NCI-H69 (cell line): ENCODE data around the gene CLCN6.

Experiments used
- DNase-seq: peaks from one replicate; lab custom pipeline; 2025; lab: John Stamatoyannopoulos, UW

Gene CLCN6

GRCh38 chr1:11780380-11781147 is 25.4 kb upstream of the CLCN6 start:
- DNase-seq, result no peak

GRCh38 chr1:11781297-11781696 is 24.7 kb upstream of the CLCN6 start:
- no peak for DNase-seq

- no peak for DNase-seq
Observed at GRCh38 chr1:11782127-11782708, 23.8 kb upstream of the CLCN6 start.

GRCh38 chr1:11783556-11783955 is 22.4 kb upstream of the CLCN6 start:
- no peak for DNase-seq

GRCh38 chr1:11784256-11784992 is 21.6 kb upstream of the CLCN6 start:
- DNase-seq, result no peak

GRCh38 chr1:11784993-11785769 is 20.8 kb upstream of the CLCN6 start:
- peak; percentile 11 for DNase-seq

GRCh38 chr1:11786168-11786567 is 19.8 kb upstream of the CLCN6 start:
- no peak for DNase-seq

- DNase-seq, result peak; percentile 10
Observed at GRCh38 chr1:11787251-11787803, 18.7 kb upstream of the CLCN6 start.

- DNase-seq, result no peak
Observed at GRCh38 chr1:11787804-11788436, 18.1 kb upstream of the CLCN6 start.

GRCh38 chr1:11788549-11789053 is 17.4 kb upstream of the CLCN6 start:
- DNase-seq, result no peak

- DNase-seq, result no peak
Observed at GRCh38 chr1:11789126-11790067, 16.6 kb upstream of the CLCN6 start.

- DNase-seq, result no peak
Observed at GRCh38 chr1:11790101-11790879, 15.7 kb upstream of the CLCN6 start.

GRCh38 chr1:11790880-11791715 is 14.9 kb upstream of the CLCN6 start:
- DNase-seq, result no peak

GRCh38 chr1:11792106-11792505 is 13.9 kb upstream of the CLCN6 start:
- no peak for DNase-seq

GRCh38 chr1:11793819-11794218 is 12.2 kb upstream of the CLCN6 start:
- no peak for DNase-seq

- no peak for DNase-seq
Observed at GRCh38 chr1:11794446-11795237, 11.3 kb upstream of the CLCN6 start.

- DNase-seq, result no peak
Observed at GRCh38 chr1:11795238-11795890, 10.6 kb upstream of the CLCN6 start.
